Measurements from ENCODE around the gene MIR17HG.

DNA sequence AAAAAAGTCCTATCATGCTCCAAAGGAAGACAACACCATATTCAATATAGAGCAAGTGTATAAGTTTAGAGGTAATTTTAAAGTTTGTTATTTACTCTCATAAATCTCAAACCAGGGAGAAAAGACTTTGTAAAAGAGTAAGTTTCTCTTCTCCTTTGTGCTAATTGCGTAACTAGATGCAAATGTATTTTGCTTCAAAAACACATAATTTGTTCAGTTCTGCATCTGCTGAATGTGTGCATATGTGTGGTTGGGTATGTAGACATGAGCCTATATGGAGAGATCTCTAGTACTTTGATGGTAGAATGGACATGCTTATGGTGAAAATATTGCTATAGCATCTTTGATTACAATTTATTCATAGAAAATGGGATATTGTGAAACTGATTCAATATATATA is 17.8 kb upstream of the MIR17HG start:
- TF ChIP-seq, protein P1, sequence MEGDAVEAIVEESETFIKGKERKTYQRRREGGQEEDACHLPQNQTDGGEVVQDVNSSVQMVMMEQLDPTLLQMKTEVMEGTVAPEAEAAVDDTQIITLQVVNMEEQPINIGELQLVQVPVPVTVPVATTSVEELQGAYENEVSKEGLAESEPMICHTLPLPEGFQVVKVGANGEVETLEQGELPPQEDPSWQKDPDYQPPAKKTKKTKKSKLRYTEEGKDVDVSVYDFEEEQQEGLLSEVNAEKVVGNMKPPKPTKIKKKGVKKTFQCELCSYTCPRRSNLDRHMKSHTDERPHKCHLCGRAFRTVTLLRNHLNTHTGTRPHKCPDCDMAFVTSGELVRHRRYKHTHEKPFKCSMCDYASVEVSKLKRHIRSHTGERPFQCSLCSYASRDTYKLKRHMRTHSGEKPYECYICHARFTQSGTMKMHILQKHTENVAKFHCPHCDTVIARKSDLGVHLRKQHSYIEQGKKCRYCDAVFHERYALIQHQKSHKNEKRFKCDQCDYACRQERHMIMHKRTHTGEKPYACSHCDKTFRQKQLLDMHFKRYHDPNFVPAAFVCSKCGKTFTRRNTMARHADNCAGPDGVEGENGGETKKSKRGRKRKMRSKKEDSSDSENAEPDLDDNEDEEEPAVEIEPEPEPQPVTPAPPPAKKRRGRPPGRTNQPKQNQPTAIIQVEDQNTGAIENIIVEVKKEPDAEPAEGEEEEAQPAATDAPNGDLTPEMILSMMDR (IDR thresholded peaks at IDR 0.05), result no peak
- TF ChIP-seq POLR2A (IDR thresholded peaks at IDR 0.05), result no peak

Measured in lower leg skin (tissue), 3 donors.